ENCODE results near the gene PPP2R2B.

The PPP2R2B gene

GRCh38 chr5:146539973-146540372 is 338.6 kb downstream of the PPP2R2B start:
- no peak overlapping the region for H3K27ac ChIP-seq
- no peaks in the 10 kb centered on the region for H4K20me1 ChIP-seq (ENCODE audit: insufficient read depth)
- H3K4me1 ChIP-seq (ENCODE audit: low read depth, poor library complexity, severe bottlenecking), result peaks cover 27% of the 10 kb centered on the region
- no peaks in the 10 kb centered on the region for H3K36me3 ChIP-seq (ENCODE audit: insufficient read depth)
- TF ChIP-seq, protein P1, sequence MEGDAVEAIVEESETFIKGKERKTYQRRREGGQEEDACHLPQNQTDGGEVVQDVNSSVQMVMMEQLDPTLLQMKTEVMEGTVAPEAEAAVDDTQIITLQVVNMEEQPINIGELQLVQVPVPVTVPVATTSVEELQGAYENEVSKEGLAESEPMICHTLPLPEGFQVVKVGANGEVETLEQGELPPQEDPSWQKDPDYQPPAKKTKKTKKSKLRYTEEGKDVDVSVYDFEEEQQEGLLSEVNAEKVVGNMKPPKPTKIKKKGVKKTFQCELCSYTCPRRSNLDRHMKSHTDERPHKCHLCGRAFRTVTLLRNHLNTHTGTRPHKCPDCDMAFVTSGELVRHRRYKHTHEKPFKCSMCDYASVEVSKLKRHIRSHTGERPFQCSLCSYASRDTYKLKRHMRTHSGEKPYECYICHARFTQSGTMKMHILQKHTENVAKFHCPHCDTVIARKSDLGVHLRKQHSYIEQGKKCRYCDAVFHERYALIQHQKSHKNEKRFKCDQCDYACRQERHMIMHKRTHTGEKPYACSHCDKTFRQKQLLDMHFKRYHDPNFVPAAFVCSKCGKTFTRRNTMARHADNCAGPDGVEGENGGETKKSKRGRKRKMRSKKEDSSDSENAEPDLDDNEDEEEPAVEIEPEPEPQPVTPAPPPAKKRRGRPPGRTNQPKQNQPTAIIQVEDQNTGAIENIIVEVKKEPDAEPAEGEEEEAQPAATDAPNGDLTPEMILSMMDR (conservative IDR thresholded peaks at IDR 0.05; ENCODE audit: low read depth, low read length), result no peak
- H3K27me3 ChIP-seq (ENCODE audit: insufficient read depth, low read depth), result no peaks in the 10 kb centered on the region
- no peak overlapping the region for H3K4me3 ChIP-seq (IDR thresholded peaks at IDR 0.05; ENCODE audit: insufficient read depth, low read depth, low read length)
- H2AFZ ChIP-seq (ENCODE audit: low read depth), result no peak overlapping the region
- no peaks in the 10 kb centered on the region for H3K79me2 ChIP-seq (ENCODE audit: insufficient read depth, low read depth)
- no peak overlapping the region for H3K9ac ChIP-seq
- no peak overlapping the region for H3K4me2 ChIP-seq

GRCh38 chr5:146538432-146538831 is 340.1 kb downstream of the PPP2R2B start:
- Histone ChIP-seq H3K4me1 (ENCODE audit: low read depth, poor library complexity, severe bottlenecking) (peaks cover 15% of the 10 kb centered on the region), H3K4me3 (IDR thresholded peaks at IDR 0.05; ENCODE audit: insufficient read depth, low read depth, low read length) (no peak overlapping the region), H3K79me2 (ENCODE audit: insufficient read depth, low read depth) (no peaks in the 10 kb centered on the region), H3K9ac (no peak overlapping the region), H3K36me3 (ENCODE audit: insufficient read depth) (no peaks in the 10 kb centered on the region), H4K20me1 (ENCODE audit: insufficient read depth) (no peaks in the 10 kb centered on the region), H2AFZ (ENCODE audit: low read depth) (no peak overlapping the region), H3K27me3 (ENCODE audit: insufficient read depth, low read depth) (no peaks in the 10 kb centered on the region), H3K4me2 (no peak overlapping the region), H3K27ac (no peak overlapping the region)
- TF ChIP-seq, protein P1 (conservative IDR thresholded peaks at IDR 0.05; ENCODE audit: low read depth, low read length), result no peak

GRCh38 chr5:146533882-146534281 is 344.7 kb downstream of the PPP2R2B start:
- TF ChIP-seq, protein P1 (conservative IDR thresholded peaks at IDR 0.05; ENCODE audit: low read depth, low read length), result no peak
- Histone ChIP-seq H3K36me3 (ENCODE audit: insufficient read depth) (no peaks in the 10 kb centered on the region), H3K27me3 (ENCODE audit: insufficient read depth, low read depth) (no peaks in the 10 kb centered on the region), H3K4me2 (no peak overlapping the region), H3K4me3 (IDR thresholded peaks at IDR 0.05; ENCODE audit: insufficient read depth, low read depth, low read length) (no peak overlapping the region), H4K20me1 (ENCODE audit: insufficient read depth) (no peaks in the 10 kb centered on the region), H3K79me2 (ENCODE audit: insufficient read depth, low read depth) (no peaks in the 10 kb centered on the region), H2AFZ (ENCODE audit: low read depth) (no peak overlapping the region), H3K27ac (no peak overlapping the region), H3K9ac (no peak overlapping the region), H3K4me1 (ENCODE audit: low read depth, poor library complexity, severe bottlenecking) (peaks cover 9% of the 10 kb centered on the region)

- TF ChIP-seq, protein P1 (conservative IDR thresholded peaks at IDR 0.05; ENCODE audit: low read depth, low read length), result peak; percentile 88
- H3K79me2 ChIP-seq (ENCODE audit: insufficient read depth, low read depth), result no peaks in the 10 kb centered on the region
- H4K20me1 ChIP-seq (ENCODE audit: insufficient read depth), result no peaks in the 10 kb centered on the region
- no peak overlapping the region for H3K4me3 ChIP-seq (IDR thresholded peaks at IDR 0.05; ENCODE audit: insufficient read depth, low read depth, low read length)
- H3K36me3 ChIP-seq (ENCODE audit: insufficient read depth), result no peaks in the 10 kb centered on the region
- H3K27ac ChIP-seq, result no peak overlapping the region
- H3K4me2 ChIP-seq, result no peak overlapping the region
- peak overlapping the region; percentile 54; the same call in 1 of the 2 replicates for H2AFZ ChIP-seq (ENCODE audit: low read depth)
- H3K9ac ChIP-seq, result no peak overlapping the region
- H3K27me3 ChIP-seq (ENCODE audit: insufficient read depth, low read depth), result no peaks in the 10 kb centered on the region
- H3K4me1 ChIP-seq (ENCODE audit: low read depth, poor library complexity, severe bottlenecking), result peaks cover 9% of the 10 kb centered on the region
These were observed 345.2 kb downstream of the PPP2R2B start for GRCh38 chr5:146533260-146533857.
